Measurements from ENCODE around the gene STX18. TPM values are rescaled to one million over a fixed set of nuclear protein-coding genes. Genes with fewer than 3 reads are reported as not detected.

STX18 gene
- 19.2 and 20.4 TPM in 2 replicates for total RNA-seq

GRCh38 chr4:4541661-4542570 is at the start of gene STX18:
Gene STX18, minus strand, starts transcription at chr4:4542048. Its CDS starts 84 bp downstream, at chr4:4541964.

GRCh38 chr4:4386736-4387392 is 155.0 kb downstream of the STX18 start, which contains the start of gene NSG1:
Gene NSG1, plus strand, starts transcription at chr4:4387102. Its CDS starts 528 bp downstream, at chr4:4387630.

Other genes with a start within 250 kb of the STX18 start
- gene NSG1, start 154.9 kb downstream of the STX18 start, total RNA-seq, result 5.9 and 6.4 TPM in 2 replicates